GM21786 (cell line): Measurements from ENCODE around the gene NOXA1.
"Not testable (repeated sequence)": the region's sequence is repeated elsewhere in the genome, so short reads cannot be mapped to it uniquely, and the experiment has no call there.

Experiments used
- ATAC-seq: cut with Tn5 transposase; IDR thresholded peaks from one replicate; pipeline ENCODE4 v1.9.1; 2021; ENCODE audit not compliant: unreplicated experiment

Gene NOXA1

DNA sequence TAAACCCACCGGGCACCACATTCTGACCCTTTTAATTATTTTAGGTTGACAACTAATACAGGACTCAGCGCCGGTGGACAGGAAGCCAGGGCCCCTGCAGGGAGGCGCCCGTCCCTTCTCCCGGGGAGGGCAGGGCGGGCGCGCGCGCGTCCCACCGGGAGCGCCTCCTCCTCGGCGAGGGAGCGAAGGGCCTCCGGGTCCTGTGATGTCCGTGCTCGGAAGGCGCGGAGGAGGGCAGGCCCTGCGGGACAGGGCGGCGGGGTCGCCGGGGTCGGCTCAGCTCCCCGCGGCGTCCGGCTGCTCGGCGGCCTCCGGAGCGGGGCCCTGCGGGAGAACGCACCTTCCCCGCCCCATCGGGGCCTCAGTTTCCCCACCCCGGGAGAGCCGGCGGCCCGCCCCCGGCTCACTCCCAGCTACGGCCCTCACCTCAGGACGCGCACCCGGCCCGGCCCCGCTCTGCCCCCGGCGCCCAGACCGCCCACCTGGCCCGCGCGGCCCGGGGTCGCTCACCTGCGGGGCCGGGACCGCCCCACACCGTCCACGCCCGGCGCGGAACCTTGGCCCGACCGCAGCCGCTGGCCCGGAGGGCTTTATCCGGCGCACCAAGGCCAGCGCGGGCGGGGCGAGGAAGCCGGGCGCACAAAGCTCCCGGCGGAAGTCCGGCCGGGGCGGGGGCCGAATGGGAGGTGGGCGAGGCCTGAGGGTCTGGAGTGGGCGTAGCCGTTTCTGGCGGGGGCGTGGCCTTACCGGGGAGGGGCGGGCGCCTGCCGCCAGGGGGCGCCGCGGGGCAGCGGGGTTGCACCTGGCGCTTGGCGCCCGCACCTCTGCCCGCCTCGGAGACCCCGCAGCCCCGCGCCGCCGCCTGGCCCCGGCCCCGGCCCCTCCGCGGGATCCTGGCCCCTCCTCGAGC, at the start of gene NOXA1, which contains the start of gene EXD3:
Gene NOXA1, plus strand, starts transcription at position 790 of the 910 bp plus-strand sequence. CDS start 137 bp downstream, outside the sequence.
Gene EXD3, minus strand, starts transcription at position 559 of the 910 bp plus-strand sequence. CDS start 27,805 bp downstream, outside the sequence.
- ATAC-seq: peak; percentile 74

DNA sequence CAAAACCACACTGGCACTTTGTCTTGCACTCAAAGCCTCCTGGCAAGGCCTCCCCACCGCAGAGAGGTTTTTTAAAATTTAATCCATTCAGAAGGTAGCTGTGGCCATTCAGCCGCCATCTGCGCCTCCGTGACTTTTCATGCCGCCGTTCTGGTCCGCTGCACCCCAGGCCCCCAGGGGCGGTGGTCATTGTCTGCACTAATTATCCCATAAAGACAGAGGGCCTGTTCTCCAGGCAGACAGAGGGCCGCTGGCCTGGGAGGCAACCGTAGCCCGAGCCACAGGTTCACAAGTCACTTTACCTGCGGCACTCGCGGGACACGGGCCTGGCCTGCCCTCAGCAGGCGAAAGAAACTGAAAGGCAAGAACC, 49.6 kb upstream of the NOXA1 start:
- ATAC-seq: no peak

GRCh38 chr9:137374131-137374845, 48.9 kb upstream of the NOXA1 start:
- no peak for ATAC-seq

- no peak for ATAC-seq
Measured at GRCh38 chr9:137375321-137376058, 47.7 kb upstream of the NOXA1 start.

DNA sequence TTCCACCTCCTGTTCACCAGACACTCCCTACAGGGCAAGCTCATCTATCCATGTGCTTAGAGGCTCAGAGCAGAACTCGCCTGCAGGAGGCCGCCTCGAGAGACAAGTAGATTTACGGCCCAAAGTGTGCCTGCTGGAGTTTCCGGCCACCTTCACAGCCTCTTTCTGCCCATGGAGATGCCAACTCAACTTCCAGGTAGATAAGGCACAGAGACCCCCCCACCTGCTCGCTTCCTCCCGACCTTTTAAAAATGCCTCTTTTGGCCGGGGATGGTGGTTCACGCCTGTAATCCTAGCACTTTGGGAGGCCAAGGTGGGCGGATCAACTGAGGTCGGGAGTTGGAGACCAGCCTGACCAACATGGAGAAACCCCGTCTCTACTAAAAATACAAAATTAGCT, 46.8 kb upstream of the NOXA1 start:
- no peak for ATAC-seq

DNA sequence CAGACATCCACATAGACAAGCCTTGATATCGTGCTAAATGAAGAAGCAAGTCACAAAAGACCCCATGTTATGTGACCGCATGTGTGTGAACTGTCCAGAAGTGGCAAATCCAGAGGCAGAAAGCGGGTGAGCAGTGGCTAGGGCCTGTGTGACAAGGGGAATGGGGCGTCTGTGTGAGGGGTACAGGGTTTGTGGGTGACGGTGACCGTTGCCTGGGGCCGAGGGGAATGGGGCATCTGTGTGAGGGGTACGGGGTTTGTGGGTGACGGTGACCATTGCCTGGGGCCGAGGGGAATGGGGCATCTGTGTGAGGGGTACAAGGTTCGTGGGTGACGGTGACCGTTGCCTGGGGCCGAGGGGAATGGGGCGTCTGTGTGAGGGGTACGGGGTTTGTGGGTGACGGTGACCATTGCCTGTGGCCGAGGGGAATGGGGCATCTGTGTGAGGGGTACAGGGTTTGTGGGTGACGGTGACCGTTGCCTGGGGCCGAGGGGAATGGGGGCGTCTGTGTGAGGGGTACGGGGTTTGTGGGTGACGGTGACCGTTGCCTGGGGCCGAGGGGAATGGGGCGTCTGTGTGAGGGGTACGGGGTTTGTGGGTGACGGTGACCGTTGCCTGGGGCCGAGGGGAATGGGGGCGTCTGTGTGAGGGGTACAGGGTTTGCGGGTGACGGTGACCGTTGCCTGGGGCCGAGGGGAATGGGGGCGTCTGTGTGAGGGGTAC, 44.3 kb upstream of the NOXA1 start:
- ATAC-seq: not testable (repeated sequence)

DNA sequence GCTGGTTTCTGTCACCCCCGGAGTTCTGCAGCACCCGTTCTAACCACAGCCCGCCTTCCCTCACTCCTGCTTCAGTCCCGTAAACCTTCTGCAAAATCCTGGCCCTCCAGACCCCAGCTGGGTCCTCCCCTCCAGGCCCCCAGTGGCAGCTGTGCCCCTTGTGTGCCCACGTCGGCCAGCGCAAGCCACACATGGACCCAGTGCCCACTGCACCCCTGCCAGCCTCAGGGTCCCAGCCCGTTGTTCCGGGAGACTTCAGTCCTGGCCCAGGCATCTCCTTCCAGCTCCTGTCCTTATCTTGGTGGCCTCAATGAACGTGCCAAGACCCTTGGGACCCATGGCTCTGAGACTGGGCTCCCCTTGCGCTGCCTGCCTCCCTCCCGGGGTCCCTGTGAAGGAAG, 43.4 kb upstream of the NOXA1 start:
- ATAC-seq: no peak

GRCh38 chr9:137380171-137380570, 43.0 kb upstream of the NOXA1 start:
- no peak for ATAC-seq

DNA sequence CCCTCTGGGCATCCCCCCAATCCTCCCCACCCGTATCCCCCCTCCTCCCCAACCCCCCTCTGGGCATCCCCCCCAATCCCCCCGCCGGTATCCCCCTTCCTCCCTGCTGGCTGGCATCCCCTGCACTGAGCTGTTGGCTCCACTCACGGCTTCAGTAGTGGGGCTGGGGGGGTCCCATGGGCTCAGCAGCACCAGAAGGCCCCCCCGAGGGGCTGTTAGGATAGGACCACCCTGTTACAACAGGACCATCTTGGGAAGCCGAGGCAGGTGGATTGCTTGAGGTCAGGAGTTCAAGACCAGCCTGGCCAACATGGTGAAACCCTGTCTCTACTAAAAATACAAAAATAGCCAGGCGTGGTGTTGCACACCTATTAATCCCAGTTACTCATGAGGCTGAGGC, 42.6 kb upstream of the NOXA1 start:
- ATAC-seq: no peak

- no peak for ATAC-seq
Measured at GRCh38 chr9:137381501-137382443, 41.4 kb upstream of the NOXA1 start.

- no peak for ATAC-seq
Measured at GRCh38 chr9:137382444-137383080, 40.6 kb upstream of the NOXA1 start.

DNA sequence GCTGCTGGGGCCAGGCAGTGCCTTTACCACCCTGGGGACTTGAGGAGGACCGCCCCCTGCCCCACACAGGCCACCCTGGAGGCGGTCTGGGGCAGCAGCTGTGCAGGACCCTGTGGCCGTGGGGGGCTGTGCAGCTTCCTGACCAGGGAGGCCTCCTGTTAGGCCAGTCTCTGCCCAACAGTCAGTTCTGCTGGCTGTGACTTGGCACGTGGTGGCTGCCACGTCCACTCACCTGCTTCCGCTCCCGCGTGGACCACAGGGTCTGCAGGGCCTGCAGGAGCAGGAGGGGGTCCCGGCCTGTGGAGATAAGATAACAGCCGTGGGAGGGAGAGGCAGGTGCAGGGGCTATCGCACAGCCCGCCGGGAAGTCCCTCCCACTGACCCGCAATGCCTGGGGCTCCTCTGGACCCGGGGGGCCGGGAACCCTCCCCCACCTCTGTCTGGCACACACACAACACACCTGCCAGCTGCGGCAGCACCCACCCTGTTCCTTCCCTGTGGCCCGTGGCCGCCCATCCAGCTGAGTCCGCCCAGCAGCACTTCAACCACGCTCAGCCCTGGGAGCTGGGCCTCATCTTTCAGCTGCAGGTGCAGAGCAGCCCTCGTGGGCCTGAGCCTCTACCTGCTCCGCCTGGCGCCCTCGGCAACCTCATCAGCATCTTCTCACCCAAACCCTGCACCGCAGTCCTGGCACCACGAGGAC, 40.0 kb upstream of the NOXA1 start:
- no peak for ATAC-seq

DNA sequence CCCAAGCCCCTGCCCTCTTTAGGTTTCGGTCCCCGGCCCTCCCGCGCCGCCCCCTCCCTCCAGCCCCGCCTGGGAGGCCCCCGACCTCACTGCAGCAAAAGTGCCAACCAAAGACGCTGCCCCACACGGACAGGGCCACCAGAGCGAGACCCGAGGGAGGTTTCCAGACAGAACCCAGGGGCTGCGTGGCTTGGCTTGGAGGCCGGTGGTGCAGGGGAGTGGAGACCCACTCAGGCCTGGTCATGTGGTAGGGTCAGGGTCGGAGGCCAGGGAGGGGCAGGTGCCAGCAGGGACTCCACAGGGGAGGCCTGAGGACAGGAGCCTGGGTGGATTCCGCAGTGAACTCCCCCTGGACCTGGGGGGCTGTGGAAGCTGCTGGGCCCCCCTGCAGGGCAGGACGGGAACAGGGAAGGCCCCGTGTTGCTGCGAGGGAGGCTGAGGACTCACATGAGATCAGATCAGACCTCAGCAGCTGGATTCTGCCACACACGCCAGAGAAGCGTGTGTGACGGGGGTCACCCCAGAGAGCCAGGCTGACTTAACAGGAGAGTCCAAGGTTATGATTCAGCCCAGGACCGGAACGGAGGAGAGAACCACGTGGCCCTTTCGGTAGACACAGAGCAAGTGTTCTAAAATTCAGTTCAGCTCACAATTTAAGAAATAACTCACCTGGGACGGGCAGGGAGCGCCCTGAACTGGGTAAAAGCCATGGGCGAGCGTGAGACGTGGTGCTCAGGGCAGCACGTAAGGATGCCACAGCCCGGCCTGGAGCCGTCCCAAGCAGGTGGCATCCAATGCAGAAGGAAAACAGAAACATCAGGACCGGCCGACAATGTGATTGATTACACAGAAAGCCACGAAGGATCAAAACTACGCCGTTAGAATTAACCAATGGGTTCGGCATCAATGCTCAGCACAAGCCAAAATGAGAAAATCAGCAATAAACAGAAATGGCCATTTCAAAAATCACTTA, 39.1 kb upstream of the NOXA1 start:
- no peak for ATAC-seq

GRCh38 chr9:137385061-137385655, 38.0 kb upstream of the NOXA1 start:
- no peak for ATAC-seq

DNA sequence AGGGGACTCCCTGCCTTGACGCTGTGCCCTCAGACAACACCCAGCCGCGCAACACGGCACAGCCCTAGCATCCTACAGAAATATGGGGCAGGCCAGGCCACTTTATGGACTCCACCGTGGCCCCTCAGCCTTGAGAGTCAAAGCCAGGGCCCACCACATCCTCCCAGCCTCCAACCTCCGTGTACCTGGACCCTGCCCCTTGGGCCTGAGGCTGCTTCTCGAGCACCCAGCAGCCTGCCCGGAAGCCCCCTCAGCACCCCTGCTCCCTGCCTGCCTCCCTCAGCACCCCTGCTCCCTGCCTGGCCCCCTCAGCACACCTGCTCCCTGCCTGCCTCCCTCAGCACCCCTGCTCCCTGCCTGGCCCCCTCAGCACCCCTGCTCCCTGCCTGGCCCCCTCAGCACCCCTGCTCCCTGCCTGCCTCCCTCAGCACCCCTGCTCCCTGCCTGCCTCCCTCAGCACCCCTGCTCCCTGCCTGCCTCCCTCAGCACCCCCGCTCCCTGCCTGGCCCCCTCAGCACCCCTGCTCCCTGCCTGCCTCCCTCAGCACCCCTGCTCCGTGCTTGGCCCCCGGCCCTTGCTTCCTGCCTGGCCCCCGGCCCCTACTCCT, 36.6 kb upstream of the NOXA1 start:
- ATAC-seq: not testable (repeated sequence)

GRCh38 chr9:137387114-137387890, 35.9 kb upstream of the NOXA1 start:
- ATAC-seq: no peak
